HEK293 (cell line): ENCODE measurements around the gene BAD.

Source experiments
- ZFHX2 ChIP-seq: fragments of 450-650 bp; formaldehyde crosslinking; conservative IDR thresholded peaks from 2 replicates; pipeline ENCODE4 v1.5.1; 2016; ENCODE audit warnings: missing biosample characterization, missing genetic modification characterization
- ZNF473 ChIP-seq: fragments of 450-650 bp; formaldehyde crosslinking; IDR thresholded peaks from 2 replicates; pipeline ENCODE4 v1.5.1; 2017; ENCODE audit warnings: missing biosample characterization, missing genetic modification characterization
- ZNF621 ChIP-seq: fragments of 450-650 bp; formaldehyde crosslinking; IDR thresholded peaks from 2 replicates; pipeline ENCODE4 v1.5.1; 2017; ENCODE audit warnings: missing biosample characterization, missing genetic modification characterization
- TF ChIP-seq, protein P1 (sequence below): fragments of 450-650 bp; formaldehyde crosslinking; IDR thresholded peaks from 2 replicates; pipeline ENCODE4 v1.5.1; 2016; ENCODE audit warnings: missing biosample characterization, missing genetic modification characterization
- TF ChIP-seq, protein P2 (sequence below): sonication (generic); formaldehyde crosslinking; IDR thresholded peaks from 2 replicates; pipeline ENCODE4 v1.8.1; 2022; ENCODE audit warnings: mild to moderate bottlenecking, moderate library complexity, missing genetic modification reagents

DNA sequence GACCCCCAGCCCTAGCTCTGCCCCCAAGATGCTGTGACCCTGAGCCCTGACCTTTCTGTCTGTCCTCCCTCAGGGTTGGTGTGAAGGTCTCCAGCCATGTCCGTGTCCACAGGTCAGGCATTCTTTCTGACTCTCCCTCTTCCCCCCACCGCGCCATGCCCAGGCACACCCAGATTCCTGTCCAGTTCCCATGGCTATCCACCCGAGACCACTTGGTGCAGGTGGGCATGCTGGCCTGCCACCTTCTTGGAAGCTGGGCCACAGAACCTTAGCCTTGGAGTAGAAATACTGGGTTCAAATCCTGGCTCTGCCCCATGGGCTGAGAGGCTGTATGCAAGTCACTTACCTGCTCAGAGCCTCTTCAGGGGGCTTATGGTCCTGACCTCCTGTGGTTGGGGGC is 35.4 kb downstream of the BAD start:
- TF ChIP-seq, protein P1, sequence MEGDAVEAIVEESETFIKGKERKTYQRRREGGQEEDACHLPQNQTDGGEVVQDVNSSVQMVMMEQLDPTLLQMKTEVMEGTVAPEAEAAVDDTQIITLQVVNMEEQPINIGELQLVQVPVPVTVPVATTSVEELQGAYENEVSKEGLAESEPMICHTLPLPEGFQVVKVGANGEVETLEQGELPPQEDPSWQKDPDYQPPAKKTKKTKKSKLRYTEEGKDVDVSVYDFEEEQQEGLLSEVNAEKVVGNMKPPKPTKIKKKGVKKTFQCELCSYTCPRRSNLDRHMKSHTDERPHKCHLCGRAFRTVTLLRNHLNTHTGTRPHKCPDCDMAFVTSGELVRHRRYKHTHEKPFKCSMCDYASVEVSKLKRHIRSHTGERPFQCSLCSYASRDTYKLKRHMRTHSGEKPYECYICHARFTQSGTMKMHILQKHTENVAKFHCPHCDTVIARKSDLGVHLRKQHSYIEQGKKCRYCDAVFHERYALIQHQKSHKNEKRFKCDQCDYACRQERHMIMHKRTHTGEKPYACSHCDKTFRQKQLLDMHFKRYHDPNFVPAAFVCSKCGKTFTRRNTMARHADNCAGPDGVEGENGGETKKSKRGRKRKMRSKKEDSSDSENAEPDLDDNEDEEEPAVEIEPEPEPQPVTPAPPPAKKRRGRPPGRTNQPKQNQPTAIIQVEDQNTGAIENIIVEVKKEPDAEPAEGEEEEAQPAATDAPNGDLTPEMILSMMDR (tag by site-specific recombination), result no peak
- TF ChIP-seq ZNF621 (no peak), ZFHX2 (tag by site-specific recombination) (no peak), ZNF473 (no peak)
- TF ChIP-seq, protein P2, sequence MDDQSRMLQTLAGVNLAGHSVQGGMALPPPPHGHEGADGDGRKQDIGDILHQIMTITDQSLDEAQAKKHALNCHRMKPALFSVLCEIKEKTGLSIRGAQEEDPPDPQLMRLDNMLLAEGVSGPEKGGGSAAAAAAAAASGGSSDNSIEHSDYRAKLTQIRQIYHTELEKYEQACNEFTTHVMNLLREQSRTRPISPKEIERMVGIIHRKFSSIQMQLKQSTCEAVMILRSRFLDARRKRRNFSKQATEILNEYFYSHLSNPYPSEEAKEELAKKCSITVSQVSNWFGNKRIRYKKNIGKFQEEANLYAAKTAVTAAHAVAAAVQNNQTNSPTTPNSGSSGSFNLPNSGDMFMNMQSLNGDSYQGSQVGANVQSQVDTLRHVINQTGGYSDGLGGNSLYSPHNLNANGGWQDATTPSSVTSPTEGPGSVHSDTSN (CRISPR knock-in tag), result no peak
